Thoracic aorta (tissue), 2 donors: ENCODE data around the gene USP53. TPM values are rescaled to one million over a fixed set of nuclear protein-coding genes. Genes with fewer than 3 reads are reported as not detected.
"Not testable (repeated sequence)": the region's sequence is repeated elsewhere in the genome, so short reads cannot be mapped to it uniquely, and the experiment has no call there.

Source experiments
- ATAC-seq: fragments of 150-250 bp; one replicate; pipeline ENCODE4 v1.8.0; 2017; ENCODE audit warnings: low read depth; ENCODE audit not compliant: insufficient number of reproducible peaks, low FRiP score
- DNase-seq: peaks from one replicate; pipeline ENCODE4 v3.0.0-alpha.2; 2020; ENCODE audit warnings: low spot score
- H3K27ac ChIP-seq, 2 donors: fragments of 200-600 bp; sonication (generic); 1 replicate in 1 of 2; 2 replicates in 1 of 2; pipeline ENCODE4 v1.5.1; 2016; ENCODE audit warnings: mild to moderate bottlenecking in 2 of 2, moderate library complexity in 2 of 2
- H3K27me3 ChIP-seq: fragments of 200-600 bp; sonication (generic); replicated peaks from 2 replicates; pipeline ENCODE4 v1.6.0; 2016; ENCODE audit warnings: mild to moderate bottlenecking; ENCODE audit not compliant: insufficient read depth
- H3K36me3 ChIP-seq: fragments of 200-600 bp; sonication (generic); one replicate; pipeline ENCODE4 v1.5.1; 2016
- H3K4me1 ChIP-seq, 2 donors: fragments of 200-600 bp; sonication (generic); 1 replicate in 1 of 2; 2 replicates in 1 of 2; pipeline versions ENCODE4 v1.5.1 to v1.6.0; 2016; ENCODE audit warnings: low read depth in 2 of 2, mild to moderate bottlenecking in 1 of 2; ENCODE audit not compliant: control insufficient read depth in 1 of 2
- H3K4me3 ChIP-seq: fragments of 200-600 bp; sonication (generic); 2 replicates; pipeline ENCODE4 v1.5.1; 2016; ENCODE audit warnings: mild to moderate bottlenecking
- H3K9me3 ChIP-seq: fragments of 200-600 bp; sonication (generic); 2 replicates; pipeline ENCODE4 v1.5.1; 2016
- total RNA-seq, 2 donors: library from RNA; depleted of rRNA; stranded (reverse); fragments of >200 nt; gene quantifications; one replicate each; pipeline versions ENCODE4 v1.1.0 to v1.2.3, GENCODE V29; 2016
- TF ChIP-seq, protein P1 (sequence below): fragments of 200-600 bp; sonication (generic); IDR thresholded peaks from one replicate; pipeline ENCODE4 v1.5.1; 2019; ENCODE audit warnings: antibody characterized with exemption

Gene USP53
- total RNA-seq: 100 to 1,000 TPM; 112 to 208 TPM

DNA sequence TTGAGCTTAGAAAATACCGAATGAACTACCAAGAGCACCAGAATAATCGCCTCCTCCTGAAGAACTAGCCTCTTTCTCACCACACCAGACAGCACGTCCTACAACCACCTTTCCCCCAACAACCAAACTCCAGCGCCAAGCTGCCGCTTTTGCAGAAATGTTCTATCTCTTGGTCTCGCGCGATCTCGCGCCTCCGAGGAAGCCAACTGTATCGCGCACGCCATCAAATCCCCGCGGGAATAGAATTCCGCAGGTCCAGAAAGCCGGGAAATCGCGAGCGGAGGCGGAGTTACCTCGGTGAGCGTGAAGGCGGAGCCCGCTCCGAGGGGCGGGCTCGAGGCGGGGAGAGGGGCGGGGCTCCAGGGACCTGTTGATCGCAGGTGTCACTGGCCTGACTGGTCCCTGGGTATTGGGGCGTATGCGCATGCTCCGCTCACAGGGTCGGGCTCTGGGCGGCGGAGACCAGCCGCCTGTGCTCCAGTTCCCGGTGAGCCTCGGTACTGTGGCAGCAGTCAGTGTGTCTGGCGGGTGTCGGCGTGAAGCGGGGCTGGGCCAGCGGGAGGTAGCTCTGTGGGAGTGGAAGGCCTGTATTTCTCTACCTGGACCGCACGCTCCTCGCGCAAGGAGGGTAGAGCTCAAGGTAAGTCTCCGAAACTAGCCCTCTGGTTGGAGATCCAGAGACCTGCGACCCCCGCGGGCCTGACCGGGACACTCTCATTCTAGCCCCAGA, at the start of gene USP53:
Gene USP53 (plus strand): TSS at position 480 of the 730 bp plus-strand sequence. CDS start 27,047 bp downstream, outside the sequence.
- Histone ChIP-seq H3K9me3 (no peaks in the 10 kb centered on the region), H3K36me3 (peaks cover 3% of the 10 kb centered on the region), H3K4me1 (peaks cover 14 to 39% of the 10 kb centered on the region in 2 donors), H3K4me3 (peak within 1 kb of the TSS; percentile 96), H3K27me3 (no peaks in the 10 kb centered on the region), H3K27ac (peak within 1 kb of the TSS; percentile 99)
- ATAC-seq (peak; percentile 97), DNase-seq (peak; percentile 90)
- TF ChIP-seq, protein P1, sequence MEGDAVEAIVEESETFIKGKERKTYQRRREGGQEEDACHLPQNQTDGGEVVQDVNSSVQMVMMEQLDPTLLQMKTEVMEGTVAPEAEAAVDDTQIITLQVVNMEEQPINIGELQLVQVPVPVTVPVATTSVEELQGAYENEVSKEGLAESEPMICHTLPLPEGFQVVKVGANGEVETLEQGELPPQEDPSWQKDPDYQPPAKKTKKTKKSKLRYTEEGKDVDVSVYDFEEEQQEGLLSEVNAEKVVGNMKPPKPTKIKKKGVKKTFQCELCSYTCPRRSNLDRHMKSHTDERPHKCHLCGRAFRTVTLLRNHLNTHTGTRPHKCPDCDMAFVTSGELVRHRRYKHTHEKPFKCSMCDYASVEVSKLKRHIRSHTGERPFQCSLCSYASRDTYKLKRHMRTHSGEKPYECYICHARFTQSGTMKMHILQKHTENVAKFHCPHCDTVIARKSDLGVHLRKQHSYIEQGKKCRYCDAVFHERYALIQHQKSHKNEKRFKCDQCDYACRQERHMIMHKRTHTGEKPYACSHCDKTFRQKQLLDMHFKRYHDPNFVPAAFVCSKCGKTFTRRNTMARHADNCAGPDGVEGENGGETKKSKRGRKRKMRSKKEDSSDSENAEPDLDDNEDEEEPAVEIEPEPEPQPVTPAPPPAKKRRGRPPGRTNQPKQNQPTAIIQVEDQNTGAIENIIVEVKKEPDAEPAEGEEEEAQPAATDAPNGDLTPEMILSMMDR: no peak

- Histone ChIP-seq H3K36me3 (no peaks in the 10 kb centered on the region), H3K27ac (no peak overlapping the region), H3K4me1 (no peaks in the 10 kb centered on the region), H3K27me3 (no peaks in the 10 kb centered on the region), H3K4me3 (no peak overlapping the region), H3K9me3 (no peaks in the 10 kb centered on the region)
- DNase-seq: no peak
- ATAC-seq: no peak
- TF ChIP-seq, protein P1: no peak
These were observed 46.7 kb upstream of the USP53 start for GRCh38 chr4:119165767-119166166.

DNA sequence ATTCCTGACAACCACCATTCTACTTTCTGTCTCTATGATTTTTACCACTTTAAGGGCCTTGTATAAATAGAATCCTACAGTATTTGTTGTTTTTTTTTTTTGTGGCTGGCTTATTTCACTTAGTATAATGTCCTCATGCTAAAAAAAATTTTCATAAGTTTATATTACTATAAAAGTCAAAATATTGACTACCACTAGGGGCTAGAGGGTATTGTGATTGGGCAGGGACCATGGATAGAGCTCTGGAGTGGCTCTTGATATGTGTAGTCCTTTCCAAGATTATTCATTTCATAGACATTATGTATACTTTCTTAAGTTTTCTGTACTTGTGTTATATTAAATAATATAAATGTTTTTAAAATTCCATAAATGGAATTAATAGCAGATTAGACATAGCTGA, 42.3 kb upstream of the USP53 start:
- Histone ChIP-seq H3K27me3 (no peaks in the 10 kb centered on the region), H3K9me3 (no peaks in the 10 kb centered on the region), H3K27ac (no peak overlapping the region), H3K4me1 (no peaks in the 10 kb centered on the region), H3K36me3 (no peaks in the 10 kb centered on the region), H3K4me3 (no peak overlapping the region)
- ATAC-seq: no peak
- TF ChIP-seq, protein P1: no peak
- no peak for DNase-seq

- ATAC-seq: no peak
- DNase-seq: no peak
- H3K27ac ChIP-seq: no peak overlapping the region
- TF ChIP-seq, protein P1: no peak
- no peaks in the 10 kb centered on the region for H3K9me3 ChIP-seq
- no peak overlapping the region for H3K4me3 ChIP-seq
- no peaks in the 10 kb centered on the region for H3K36me3 ChIP-seq
- no peaks in the 10 kb centered on the region for H3K27me3 ChIP-seq
- no peaks in the 10 kb centered on the region for H3K4me1 ChIP-seq
These were observed 40.3 kb upstream of the USP53 start for GRCh38 chr4:119172223-119172622.

DNA sequence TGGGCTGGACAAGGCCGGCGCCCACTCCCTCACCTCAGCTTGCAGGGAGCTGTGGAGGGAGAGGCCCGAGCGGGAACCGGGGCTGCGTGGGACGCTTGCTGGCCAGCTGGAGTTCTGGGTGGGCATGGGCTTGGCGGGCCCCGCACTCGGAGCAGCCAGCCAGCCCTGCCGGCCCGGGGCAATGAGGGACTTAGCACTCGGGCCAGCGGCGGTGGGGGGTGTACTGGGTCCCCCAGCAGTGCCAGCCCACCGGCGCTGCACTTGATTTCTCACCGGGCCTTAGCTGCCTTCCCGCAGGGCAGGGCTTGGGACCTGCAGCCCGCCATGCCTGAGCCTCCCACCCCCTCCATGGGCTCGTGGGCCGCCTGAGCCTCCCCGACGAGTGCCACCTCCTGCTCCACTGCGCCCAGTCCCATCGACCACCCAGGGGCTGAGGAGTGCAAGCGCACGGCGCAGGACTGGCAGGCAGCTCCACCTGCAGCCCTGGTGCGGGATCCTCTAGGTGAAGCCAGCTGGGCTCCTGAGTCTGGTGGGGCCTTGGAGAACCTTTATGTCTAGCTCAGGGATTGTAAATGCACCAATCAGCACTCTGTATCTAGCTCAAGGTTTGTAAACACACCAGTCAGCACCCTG, 38.7 kb upstream of the USP53 start:
- not testable (repeated sequence) for DNase-seq, H3K27ac ChIP-seq, H3K36me3 ChIP-seq, H3K4me3 ChIP-seq, H3K9me3 ChIP-seq, H3K4me1 ChIP-seq, H3K27me3 ChIP-seq, ATAC-seq
